CD4-positive, alpha-beta memory T cell (primary cell): Measurements from ENCODE around the gene SAT1. TPM values are rescaled to one million over a fixed set of nuclear protein-coding genes. Genes with fewer than 3 reads are reported as not detected.

Experiments
- CTCF ChIA-PET: fragments of 350-600 bp; sonication (Branson Sonifier 250); formaldehyde crosslinking; loops from one replicate; lab custom pipeline; 2021; ENCODE audit warnings: inconsistent platforms; ENCODE audit not compliant: partially characterized antibody; lab: Charles Lee
- POLR2A ChIA-PET: fragments of 350-600 bp; sonication (Branson Sonifier 250); formaldehyde crosslinking; loops from one replicate; lab custom pipeline; 2021; ENCODE audit not compliant: partially characterized antibody; lab: Charles Lee
- DNase-seq, 5 donors: peaks; one replicate each; pipeline versions ENCODE4 v3.0.0 to v3.0.0-alpha.2; 2020 to 2022; ENCODE audit warnings: mixed read lengths in 1 of 5
- H3K27ac ChIP-seq: one replicate; pipeline ENCODE4 v1.7.0; 2013; ENCODE audit warnings: low read depth, low read length
- H3K27me3 ChIP-seq: 2 replicates; pipeline ENCODE4 v1.7.0; 2013; ENCODE audit warnings: mild to moderate bottlenecking, low read length, moderate library complexity; ENCODE audit not compliant: insufficient read depth
- H3K36me3 ChIP-seq: 2 replicates; pipeline ENCODE4 v1.7.0; 2013; ENCODE audit warnings: mild to moderate bottlenecking, low read length, moderate library complexity; ENCODE audit not compliant: insufficient read depth
- H3K4me1 ChIP-seq: 2 replicates; pipeline ENCODE4 v1.7.0; 2013; ENCODE audit warnings: mild to moderate bottlenecking, low read length, moderate library complexity; ENCODE audit not compliant: insufficient read depth
- H3K4me3 ChIP-seq, 2 donors: one replicate each; pipeline ENCODE4 v1.7.0; 2013; ENCODE audit warnings: low read length in 2 of 2, mild to moderate bottlenecking in 1 of 2
- H3K9me3 ChIP-seq, 2 donors: one replicate each; pipeline ENCODE4 v1.7.0; 2013; ENCODE audit warnings: low read length in 2 of 2, control low read depth in 1 of 2; ENCODE audit not compliant: control insufficient read depth in 1 of 2
- H3K27ac Mint-ChIP-seq, 7 donors: one replicate each; pipeline ENCODE4 v1.8.0; 2020 to 2021; ENCODE audit warnings: mixed read lengths in 7 of 7, mild to moderate bottlenecking in 6 of 7, inconsistent platforms in 3 of 7, moderate library complexity in 3 of 7
- H3K27me3 Mint-ChIP-seq, 2 donors: one replicate each; pipeline ENCODE4 v1.8.0; 2020 to 2021; ENCODE audit warnings: mixed read lengths in 2 of 2
- H3K36me3 Mint-ChIP-seq, 2 donors: one replicate each; pipeline ENCODE4 v1.8.0; 2020 to 2021; ENCODE audit warnings: mixed read lengths in 2 of 2, inconsistent platforms in 1 of 2, mild to moderate bottlenecking in 1 of 2
- H3K4me1 Mint-ChIP-seq, 4 donors: one replicate each; pipeline ENCODE4 v1.8.0; 2020 to 2021; ENCODE audit warnings: mixed read lengths in 4 of 4, mild to moderate bottlenecking in 1 of 4
- H3K4me3 Mint-ChIP-seq, 8 donors: one replicate each; pipeline ENCODE4 v1.8.0; 2020 to 2021; ENCODE audit warnings: mixed read lengths in 8 of 8, mild to moderate bottlenecking in 7 of 8, moderate library complexity in 6 of 8, inconsistent platforms in 3 of 8
- H3K9me3 Mint-ChIP-seq, 8 donors: one replicate each; pipeline ENCODE4 v1.8.0; 2020 to 2021; ENCODE audit warnings: mixed read lengths in 8 of 8, mild to moderate bottlenecking in 5 of 8, inconsistent platforms in 3 of 8, moderate library complexity in 1 of 8
- intact Hi-C: fragments of 100-400 bp; cut with micrococcal nuclease; formaldehyde crosslinking; loops from one replicate; pipeline ENCODE4 v1.15.1; 2023
- polyA plus RNA-seq, 2 donors: library from polyadenylated mRNA; unstranded; fragments of 300-500 nt; fragmentation: Illumina TruSeq; gene quantifications; one replicate each; pipeline ENCODE4 v1.2.3, GENCODE V29; 2021
- total RNA-seq, 2 experiments: library from RNA; stranded (reverse); gene quantifications; one replicate each; pipeline ENCODE4 v1.2.3, GENCODE V29; 2021

SAT1 gene
- total and polyA plus RNA-seq, 4 experiments from 2014 or later: 127 to 145 (median 137) TPM

DNA sequence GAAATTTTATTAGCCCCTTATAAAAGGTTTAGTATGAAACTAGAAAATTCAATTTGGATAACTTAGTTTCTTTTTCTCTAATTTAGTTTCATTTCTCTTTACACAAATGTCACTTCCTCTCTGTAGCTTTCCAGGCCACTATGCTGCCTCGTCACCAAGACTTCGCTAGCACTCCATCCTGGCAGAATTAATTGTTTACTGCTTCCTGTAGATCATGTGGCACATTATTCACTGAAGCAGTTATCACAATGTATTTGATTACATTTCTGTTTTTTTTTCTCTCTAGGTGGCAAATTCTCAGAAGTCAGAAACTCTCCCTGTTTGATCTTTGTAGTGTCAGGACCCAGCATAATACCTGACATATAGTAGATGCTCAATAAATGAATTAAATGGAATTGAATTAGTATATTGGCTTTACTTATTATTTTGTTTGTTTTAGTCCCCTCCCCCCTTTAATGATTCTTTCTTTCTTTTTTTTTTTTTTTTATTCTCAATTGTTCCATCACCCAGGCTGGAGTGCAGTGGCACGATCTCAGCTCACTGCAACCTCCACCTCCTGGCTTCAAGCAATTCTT lies 9.3 kb upstream of the SAT1 start:
- Histone ChIP-seq H3K27me3 (no peaks in the 10 kb centered on the region), H3K9me3 (no peaks in the 10 kb centered on the region), H3K36me3 (no peaks in the 10 kb centered on the region), H3K4me1 (peaks cover 17% of the 10 kb centered on the region), H3K27ac (peak overlapping the region; percentile 77), H3K4me3 (no peak overlapping the region)
- Mint-ChIP-seq H3K27me3 (no peaks in the 10 kb centered on the region), H3K36me3 (no peaks in the 10 kb centered on the region), H3K27ac (peak overlapping the region; percentile 83 to 97 (median 96)), H3K4me3 (peak overlapping the region; percentile 67 to 80 (median 72)), H3K4me1 (peaks cover 3 to 18% (median 8%) of the 10 kb centered on the region in 4 donors), H3K9me3 (no peaks in the 10 kb centered on the region)
- ChIA-PET POLR2A (interaction anchor here (0.9 to 3.3 kb wide), 5 partner anchors 9 to 280 kb away, joined by 3 to 48 read pairs (median 3); partner anchors contain the start of genes ACOT9, APOO, CXorf58 and SAT1), CTCF (interaction anchor here (1.0 to 1.6 kb wide), 3 partner anchors 9 to 280 kb away, joined by 4 to 12 read pairs (median 4); partner anchors contain the start of gene SAT1)
- peak; percentile 60 to 79 (median 76) for DNase-seq
- intact Hi-C loops: loop anchor here (1.0 kb wide), 2 partner anchors 8 to 17 kb away; no protein-coding TSS in a partner anchor

GRCh38 chrX:23776363-23776762 lies 6.6 kb upstream of the SAT1 start:
- Histone ChIP-seq H3K4me1 (peaks cover 21% of the 10 kb centered on the region), H3K27ac (no peak overlapping the region), H3K27me3 (no peaks in the 10 kb centered on the region), H3K9me3 (no peaks in the 10 kb centered on the region), H3K4me3 (no peak overlapping the region), H3K36me3 (no peaks in the 10 kb centered on the region)
- CTCF ChIA-PET: interaction anchor here (2.3 kb wide), 1 partner anchor 125 kb away, joined by 6 read pairs; no protein-coding TSS in a partner anchor
- DNase-seq: no peak
- Mint-ChIP-seq H3K9me3 (no peaks in the 10 kb centered on the region), H3K27ac (no peak overlapping the region), H3K4me1 (peaks cover 3 to 21% (median 11%) of the 10 kb centered on the region in 4 donors), H3K36me3 (peaks cover 0 to 2% of the 10 kb centered on the region in 2 donors), H3K4me3 (peak overlapping the region in 1 of 8 donors; percentile 13), H3K27me3 (no peaks in the 10 kb centered on the region)
- intact Hi-C loops: no loop called here
- POLR2A ChIA-PET: no interaction called here

DNA sequence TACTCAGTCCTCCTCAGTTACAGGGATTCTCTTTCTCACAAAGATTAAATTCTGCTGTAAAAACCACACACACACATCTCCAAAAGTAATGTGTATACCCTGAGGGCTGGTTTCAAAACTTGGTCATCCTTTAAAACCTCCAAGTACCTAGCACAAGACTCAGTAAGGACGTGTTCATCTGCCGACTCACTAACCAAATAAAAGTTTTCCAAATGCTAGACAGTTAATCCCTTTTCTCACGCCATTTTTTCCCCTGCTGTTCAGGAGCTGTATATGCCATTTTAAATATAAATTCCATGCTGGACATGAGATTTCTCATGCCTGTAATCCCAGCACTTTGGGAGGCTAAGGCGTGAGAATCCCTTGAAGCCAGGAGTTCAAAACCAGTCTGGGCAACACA lies 3.9 kb upstream of the SAT1 start:
- Histone ChIP-seq H3K4me1 (peaks cover 23% of the 10 kb centered on the region), H3K9me3 (no peaks in the 10 kb centered on the region), H3K27me3 (no peaks in the 10 kb centered on the region), H3K4me3 (no peak overlapping the region), H3K36me3 (no peaks in the 10 kb centered on the region), H3K27ac (no peak overlapping the region)
- H3K9me3 Mint-ChIP-seq: peaks cover 0 to 2% (median 0%) of the 10 kb centered on the region in 8 donors
- intact Hi-C loops: no loop called here
- POLR2A ChIA-PET: interaction anchor here (1.0 kb wide), 1 partner anchor 34 kb away, joined by 5 read pairs; no protein-coding TSS in a partner anchor
- H3K4me1 Mint-ChIP-seq: peaks cover 3 to 25% (median 13%) of the 10 kb centered on the region in 4 donors
- peaks cover 4 to 12% of the 10 kb centered on the region in 2 donors for H3K36me3 Mint-ChIP-seq
- no peaks in the 10 kb centered on the region for H3K27me3 Mint-ChIP-seq
- H3K4me3 Mint-ChIP-seq: no peak overlapping the region
- peak overlapping the region in 1 of 7 donors; percentile 57 for H3K27ac Mint-ChIP-seq
- CTCF ChIA-PET: interaction anchor here (3.1 kb wide), 1 partner anchor 123 kb away, joined by 15 read pairs; no protein-coding TSS in a partner anchor
- DNase-seq: no peak

- H3K36me3 ChIP-seq: peaks cover 10% of the 10 kb centered on the region
- Mint-ChIP-seq H3K4me1 (peaks cover 13 to 45% (median 29%) of the 10 kb centered on the region in 4 donors), H3K36me3 (peaks cover 17 to 36% of the 10 kb centered on the region in 2 donors), H3K27ac (peak overlapping the region; percentile 96 to 99 (median 98)), H3K9me3 (peaks cover 0 to 2% (median 0%) of the 10 kb centered on the region in 8 donors), H3K4me3 (peak overlapping the region in 7 of 8 donors; percentile 88 to 98 (median 95)), H3K27me3 (no peaks in the 10 kb centered on the region)
- POLR2A ChIA-PET: interaction anchor here (0.8 to 4.0 kb wide), 16 partner anchors 9 to 697 kb away, joined by 3 to 63 read pairs (median 8); partner anchors contain the start of genes ACOT9, APOO, CXorf58 and EIF2S3
- H3K9me3 ChIP-seq: no peaks in the 10 kb centered on the region
- H3K4me1 ChIP-seq: peaks cover 34% of the 10 kb centered on the region
- peak overlapping the region; percentile 68 for H3K27ac ChIP-seq
- CTCF ChIA-PET: interaction anchor here (0.9 to 3.2 kb wide), 13 partner anchors 9 to 271 kb away, joined by 3 to 23 read pairs (median 5); partner anchors contain the start of genes ACOT9, APOO and CXorf58
- no peaks in the 10 kb centered on the region for H3K27me3 ChIP-seq
- intact Hi-C loops: no loop called here
- H3K4me3 ChIP-seq: peak overlapping the region in 1 of 2 donors; percentile 48
- DNase-seq: no peak
Measured at GRCh38 chrX:23782455-23782854, 518 bp upstream of the SAT1 start.

- peak overlapping the region; percentile 88 to 98 (median 96) for H3K4me3 Mint-ChIP-seq
- Histone ChIP-seq H3K4me1 (peaks cover 34% of the 10 kb centered on the region), H3K36me3 (peaks cover 10% of the 10 kb centered on the region), H3K27ac (peak overlapping the region; percentile 88), H3K4me3 (peak overlapping the region; percentile 78 to 80), H3K27me3 (no peaks in the 10 kb centered on the region), H3K9me3 (no peaks in the 10 kb centered on the region)
- peaks cover 17 to 36% of the 10 kb centered on the region in 2 donors for H3K36me3 Mint-ChIP-seq
- peaks cover 13 to 45% (median 29%) of the 10 kb centered on the region in 4 donors for H3K4me1 Mint-ChIP-seq
- H3K27ac Mint-ChIP-seq: peak overlapping the region; percentile 96 to 99 (median 98)
- intact Hi-C loops: loop anchor here (1.0 kb wide), 5 partner anchors 28 to 270 kb away; partner anchors contain the start of genes ACOT9, APOO, EIF2S3 and PRDX4
- H3K9me3 Mint-ChIP-seq: peaks cover 0 to 2% (median 0%) of the 10 kb centered on the region in 8 donors
- CTCF ChIA-PET: interaction anchor here (0.7 to 3.2 kb wide), 14 partner anchors 9 to 270 kb away, joined by 3 to 23 read pairs (median 4); partner anchors contain the start of genes ACOT9, APOO and CXorf58
- POLR2A ChIA-PET: interaction anchor here (1.0 to 4.0 kb wide), 16 partner anchors 9 to 695 kb away, joined by 3 to 63 read pairs (median 9); partner anchors contain the start of genes ACOT9, APOO, CXorf58 and EIF2S3
- peak in 4 of 5 donors; percentile 17 to 29 (median 24) for DNase-seq
- H3K27me3 Mint-ChIP-seq: no peaks in the 10 kb centered on the region
Measured at GRCh38 chrX:23783589-23784469, 856 bp downstream of the SAT1 start.

DNA sequence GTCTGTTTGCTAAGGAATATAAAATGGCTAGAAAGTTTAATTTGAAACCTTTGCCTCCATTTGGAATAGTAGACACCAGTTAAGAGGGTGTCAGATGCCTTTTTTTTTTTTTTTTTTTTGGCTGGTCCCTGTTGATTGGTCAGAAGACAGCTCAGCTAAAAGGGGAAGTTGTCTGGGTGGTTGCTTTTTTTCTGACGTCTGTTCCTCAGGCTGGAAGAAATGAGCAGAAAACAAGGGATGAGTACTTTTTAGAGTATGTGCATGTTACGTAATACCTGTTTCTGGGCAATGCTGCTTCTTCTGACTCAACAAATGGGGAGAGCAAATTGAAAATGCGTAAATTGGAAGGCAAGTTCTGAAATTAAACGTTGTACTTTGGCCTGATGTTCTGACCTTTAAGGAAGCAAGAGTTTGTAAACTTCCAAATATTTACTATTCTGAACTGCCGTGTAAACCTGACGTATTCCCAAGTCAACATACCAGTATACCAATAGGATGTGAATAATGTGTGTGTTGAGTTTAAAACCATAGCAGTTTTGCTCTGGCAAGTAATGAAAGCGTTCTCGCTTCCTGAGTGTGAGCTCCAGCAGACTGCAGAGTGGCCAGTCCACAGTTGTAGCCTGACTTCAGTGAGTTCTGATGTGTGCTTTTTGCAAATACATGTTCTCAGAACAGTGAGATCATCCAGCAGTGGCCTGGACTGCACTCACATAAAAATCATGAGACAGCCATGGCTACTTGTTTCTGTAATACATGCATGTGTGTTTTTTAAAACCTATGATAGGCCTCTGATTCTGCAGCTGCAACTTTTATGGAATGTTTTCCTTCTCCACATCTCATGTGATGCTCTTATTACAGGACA lies 1.7 kb downstream of the SAT1 start:
- Mint-ChIP-seq H3K9me3 (peaks cover 0 to 2% (median 0%) of the 10 kb centered on the region in 8 donors), H3K4me3 (peak overlapping the region; percentile 88 to 98 (median 96)), H3K36me3 (peaks cover 17 to 36% of the 10 kb centered on the region in 2 donors), H3K27ac (peak overlapping the region in 6 of 7 donors; percentile 97 to 99 (median 98)), H3K4me1 (peaks cover 13 to 45% (median 29%) of the 10 kb centered on the region in 4 donors), H3K27me3 (no peaks in the 10 kb centered on the region)
- Histone ChIP-seq H3K4me1 (peaks cover 34% of the 10 kb centered on the region), H3K4me3 (peak overlapping the region; percentile 78 to 80), H3K36me3 (peaks cover 10% of the 10 kb centered on the region), H3K27ac (peak overlapping the region; percentile 88), H3K27me3 (no peaks in the 10 kb centered on the region), H3K9me3 (no peaks in the 10 kb centered on the region)
- intact Hi-C loops: no loop called here
- ChIA-PET CTCF (interaction anchor here (0.7 to 3.2 kb wide), 5 partner anchors 11 to 125 kb away, joined by 3 to 23 read pairs (median 4); no protein-coding TSS in a partner anchor), POLR2A (interaction anchor here (1.0 to 4.0 kb wide), 12 partner anchors 8 to 270 kb away, joined by 5 to 63 read pairs (median 16); partner anchors contain the start of genes ACOT9, APOO, CXorf58 and EIF2S3)
- no peak for DNase-seq
